Brain microvascular endothelial cell (primary cell): ENCODE results near the gene CCDC88C.

ENCODE experiments used
- DNase-seq: peaks from one replicate; pipeline ENCODE4 v3.0.0-alpha.2; 2020
- H3K27ac ChIP-seq: fragments of 250-450 bp; sonication (Bioruptor Pico); 2 replicates; pipeline ENCODE4 v1.5.1; 2020; ENCODE audit warnings: mild to moderate bottlenecking, moderate library complexity
- H3K27me3 ChIP-seq: fragments of 250-450 bp; sonication (Bioruptor Pico); replicated peaks from 2 replicates; pipeline ENCODE4 v1.5.1; 2020; ENCODE audit warnings: mild to moderate bottlenecking
- H3K36me3 ChIP-seq: fragments of 250-450 bp; sonication (Bioruptor Pico); replicated peaks from 2 replicates; pipeline ENCODE4 v1.5.1; 2020; ENCODE audit warnings: mild to moderate bottlenecking
- H3K4me3 ChIP-seq: 2 replicates; pipeline ENCODE4 v1.5.1; 2011; ENCODE audit warnings: low read depth, mild to moderate bottlenecking, control low read depth, low read length, moderate library complexity
- CTCF ChIP-seq: IDR thresholded peaks from 2 replicates; pipeline ENCODE4 v1.5.1; 2011; ENCODE audit warnings: low read depth, mild to moderate bottlenecking, moderate library complexity, low read length, control low read depth, inconsistent platforms; ENCODE audit errors: missing control alignments
- in situ Hi-C: cut with HindIII; loops from 2 replicates; pipeline ENCODE4 v1.10.0; 2017; ENCODE audit warnings: low sequenced_read_pairs, low pct_ligation_motif_present

The CCDC88C gene

GRCh38 chr14:91401751-91402150 is 15.9 kb downstream of the CCDC88C start:
- Histone ChIP-seq H3K4me3 (no peak overlapping the region), H3K27me3 (no peaks in the 10 kb centered on the region), H3K27ac (no peak overlapping the region), H3K36me3 (no peaks in the 10 kb centered on the region)
- TF ChIP-seq CTCF = no peak
- DNase-seq = no peak
- in situ Hi-C loops = no loop called here

GRCh38 chr14:91400696-91401095 is 16.9 kb downstream of the CCDC88C start:
- Histone ChIP-seq H3K4me3 (no peak overlapping the region), H3K27ac (no peak overlapping the region), H3K36me3 (no peaks in the 10 kb centered on the region), H3K27me3 (no peaks in the 10 kb centered on the region)
- in situ Hi-C loops = no loop called here
- TF ChIP-seq CTCF = no peak
- DNase-seq = no peak

GRCh38 chr14:91399868-91400640 is 17.6 kb downstream of the CCDC88C start:
- Histone ChIP-seq H3K27ac (no peak overlapping the region), H3K27me3 (no peaks in the 10 kb centered on the region), H3K4me3 (no peak overlapping the region), H3K36me3 (no peaks in the 10 kb centered on the region)
- no peak for DNase-seq
- in situ Hi-C loops = no loop called here
- TF ChIP-seq CTCF = no peak

- Histone ChIP-seq H3K4me3 (no peak overlapping the region), H3K36me3 (no peaks in the 10 kb centered on the region), H3K27me3 (no peaks in the 10 kb centered on the region), H3K27ac (no peak overlapping the region)
- in situ Hi-C loops = no loop called here
- no peak for DNase-seq
- no peak for TF ChIP-seq CTCF
Measured at GRCh38 chr14:91398707-91399106, 18.9 kb downstream of the CCDC88C start.

- no peak overlapping the region for H3K27ac ChIP-seq
- no peaks in the 10 kb centered on the region for H3K36me3 ChIP-seq
- DNase-seq = no peak
- H3K4me3 ChIP-seq = no peak overlapping the region
- H3K27me3 ChIP-seq = no peaks in the 10 kb centered on the region
- in situ Hi-C loops = no loop called here
- no peak for TF ChIP-seq CTCF
Measured at GRCh38 chr14:91397965-91398591, 19.5 kb downstream of the CCDC88C start.
